ENCODE data around the gene HINT3. TPM values are rescaled to one million over a fixed set of nuclear protein-coding genes. Genes with fewer than 3 reads are reported as not detected.

Gene HINT3
- polyA plus RNA-seq, 1 donor (not counting 4 experiments of a cell fraction or from before 2014, with no cell fraction given) = 3.9 TPM

DNA sequence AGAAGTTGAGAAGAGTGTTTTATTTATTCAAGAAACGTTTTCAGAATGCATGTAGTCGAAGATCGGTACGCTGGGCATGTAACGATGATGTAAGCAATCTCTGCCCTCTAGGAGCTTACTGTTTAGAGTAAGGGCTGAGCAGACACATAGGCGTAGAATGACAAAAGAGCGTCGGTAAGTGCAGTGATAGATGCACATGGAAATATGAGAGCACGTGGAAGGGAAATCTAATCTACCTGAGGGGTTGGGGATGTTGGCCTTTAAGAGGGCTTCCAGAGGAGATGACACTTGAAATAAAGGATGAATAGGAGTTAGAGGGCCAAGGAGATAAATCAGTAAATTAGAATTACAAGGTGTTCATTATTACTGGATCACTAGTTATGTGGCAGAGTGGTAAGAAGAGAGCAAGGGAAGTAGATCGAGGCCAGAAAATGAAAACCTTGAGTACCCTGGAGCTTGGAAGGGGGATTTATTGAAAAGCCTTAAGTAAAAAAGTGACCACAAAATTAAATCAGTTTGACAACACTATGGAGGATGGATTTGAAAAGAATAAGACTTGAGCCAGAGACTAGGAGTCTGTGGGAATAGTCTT is 30.6 kb downstream of the HINT3 start:
- DNase-seq (ENCODE audit: low read depth, low spot score) (no peak), FAIRE-seq (no peak)
- Histone ChIP-seq H4K20me1 (ENCODE audit: control insufficient read depth, extremely low read depth, insufficient read depth, low read length) (peaks cover 3% of the 10 kb centered on the region), H3K79me2 (ENCODE audit: control insufficient read depth, insufficient read depth, low read length) (peaks cover 48% of the 10 kb centered on the region), H3K9ac (ENCODE audit: control insufficient read depth, extremely low read depth, insufficient read depth, low read length) (peak overlapping the region; percentile 96), H3K4me1 (ENCODE audit: control insufficient read depth, extremely low read depth, insufficient read depth, low read length) (peaks cover 24% of the 10 kb centered on the region), H3K9me3 (ENCODE audit: control insufficient read depth, low read depth, low read length) (no peaks in the 10 kb centered on the region), H3K4me2 (ENCODE audit: control insufficient read depth, extremely low read depth, insufficient read depth, low read depth, low read length) (peak overlapping the region; percentile 88), H2AFZ (ENCODE audit: control insufficient read depth, low read length) (peak overlapping the region; percentile 100), H3K4me3 (ENCODE audit: control insufficient read depth in 2 of 3, extremely low read depth in 1 of 3, insufficient read depth in 2 of 3, low read depth in 1 of 3, low read length in 3 of 3) (peak overlapping the region; percentile 74 to 98 (median 98)), H3K9me1 (ENCODE audit: control insufficient read depth, extremely low read depth, insufficient read depth, low read length) (peaks cover 2% of the 10 kb centered on the region), H3K27ac (ENCODE audit: control insufficient read depth, insufficient read depth, low read length) (peak overlapping the region; percentile 95), H3K36me3 (ENCODE audit: control insufficient read depth in 2 of 2, extremely low read depth in 1 of 2, insufficient read depth in 2 of 2, low read length in 2 of 2) (no peaks in the 10 kb centered on the region), H3K27me3 (ENCODE audit: control insufficient read depth, extremely low read depth, insufficient read depth, low read length) (no peaks in the 10 kb centered on the region)
- TF ChIP-seq, protein P1, sequence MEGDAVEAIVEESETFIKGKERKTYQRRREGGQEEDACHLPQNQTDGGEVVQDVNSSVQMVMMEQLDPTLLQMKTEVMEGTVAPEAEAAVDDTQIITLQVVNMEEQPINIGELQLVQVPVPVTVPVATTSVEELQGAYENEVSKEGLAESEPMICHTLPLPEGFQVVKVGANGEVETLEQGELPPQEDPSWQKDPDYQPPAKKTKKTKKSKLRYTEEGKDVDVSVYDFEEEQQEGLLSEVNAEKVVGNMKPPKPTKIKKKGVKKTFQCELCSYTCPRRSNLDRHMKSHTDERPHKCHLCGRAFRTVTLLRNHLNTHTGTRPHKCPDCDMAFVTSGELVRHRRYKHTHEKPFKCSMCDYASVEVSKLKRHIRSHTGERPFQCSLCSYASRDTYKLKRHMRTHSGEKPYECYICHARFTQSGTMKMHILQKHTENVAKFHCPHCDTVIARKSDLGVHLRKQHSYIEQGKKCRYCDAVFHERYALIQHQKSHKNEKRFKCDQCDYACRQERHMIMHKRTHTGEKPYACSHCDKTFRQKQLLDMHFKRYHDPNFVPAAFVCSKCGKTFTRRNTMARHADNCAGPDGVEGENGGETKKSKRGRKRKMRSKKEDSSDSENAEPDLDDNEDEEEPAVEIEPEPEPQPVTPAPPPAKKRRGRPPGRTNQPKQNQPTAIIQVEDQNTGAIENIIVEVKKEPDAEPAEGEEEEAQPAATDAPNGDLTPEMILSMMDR (optimal IDR thresholded peaks at IDR 0.05 in 1 of 3, IDR thresholded peaks at IDR 0.05 in 1 of 3, conservative IDR thresholded peaks at IDR 0.05 in 1 of 3; ENCODE audit: extremely low read depth in 1 of 3, insufficient read depth in 2 of 3, low read length in 3 of 3) = no peak
- TF ChIP-seq EZH2 (IDR thresholded peaks at IDR 0.05; ENCODE audit: low read length) = no peak
- dilution Hi-C loops (cut with MboI; ENCODE audit: extremely low pct_ligation_motif_present, low sequenced_read_pairs) = no loop called here

DNA sequence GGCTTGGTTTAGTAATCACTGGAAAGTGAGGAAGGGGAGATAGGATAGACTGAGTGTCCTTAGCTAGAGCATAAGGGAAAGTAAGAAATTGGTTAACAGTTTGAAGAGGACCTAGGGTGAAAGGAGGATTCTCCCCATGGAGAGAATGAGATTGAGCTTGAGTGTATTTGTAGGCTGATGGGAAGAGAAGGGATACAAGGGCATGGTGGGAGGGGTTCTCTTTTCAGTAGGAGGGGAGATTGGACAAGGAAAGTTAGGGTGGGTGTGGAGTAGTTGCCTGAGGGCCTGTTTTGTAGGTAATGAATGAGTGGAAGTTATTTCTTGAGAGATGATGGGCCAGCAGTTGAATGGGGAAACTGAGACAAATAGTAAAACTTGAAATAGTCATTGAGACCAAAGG is 31.7 kb downstream of the HINT3 start:
- Histone ChIP-seq H2AFZ (ENCODE audit: control insufficient read depth, low read length) (no peak overlapping the region), H3K4me1 (ENCODE audit: control insufficient read depth, extremely low read depth, insufficient read depth, low read length) (peaks cover 24% of the 10 kb centered on the region), H3K9me3 (ENCODE audit: control insufficient read depth, low read depth, low read length) (no peaks in the 10 kb centered on the region), H4K20me1 (ENCODE audit: control insufficient read depth, extremely low read depth, insufficient read depth, low read length) (peaks cover 3% of the 10 kb centered on the region), H3K4me3 (ENCODE audit: control insufficient read depth in 2 of 3, extremely low read depth in 1 of 3, insufficient read depth in 2 of 3, low read depth in 1 of 3, low read length in 3 of 3) (no peak overlapping the region), H3K9me1 (ENCODE audit: control insufficient read depth, extremely low read depth, insufficient read depth, low read length) (peaks cover 2% of the 10 kb centered on the region), H3K27ac (ENCODE audit: control insufficient read depth, insufficient read depth, low read length) (no peak overlapping the region), H3K4me2 (ENCODE audit: control insufficient read depth, extremely low read depth, insufficient read depth, low read depth, low read length) (peak overlapping the region; percentile 88), H3K27me3 (ENCODE audit: control insufficient read depth, extremely low read depth, insufficient read depth, low read length) (no peaks in the 10 kb centered on the region), H3K9ac (ENCODE audit: control insufficient read depth, extremely low read depth, insufficient read depth, low read length) (no peak overlapping the region), H3K79me2 (ENCODE audit: control insufficient read depth, insufficient read depth, low read length) (peaks cover 55% of the 10 kb centered on the region), H3K36me3 (ENCODE audit: control insufficient read depth in 2 of 2, extremely low read depth in 1 of 2, insufficient read depth in 2 of 2, low read length in 2 of 2) (no peaks in the 10 kb centered on the region)
- TF ChIP-seq, protein P1 (optimal IDR thresholded peaks at IDR 0.05 in 1 of 3, IDR thresholded peaks at IDR 0.05 in 1 of 3, conservative IDR thresholded peaks at IDR 0.05 in 1 of 3; ENCODE audit: extremely low read depth in 1 of 3, insufficient read depth in 2 of 3, low read length in 3 of 3) = no peak
- no peak for TF ChIP-seq EZH2 (IDR thresholded peaks at IDR 0.05; ENCODE audit: low read length)
- FAIRE-seq (no peak), DNase-seq (ENCODE audit: low read depth, low spot score) (no peak)
- dilution Hi-C loops (cut with MboI; ENCODE audit: extremely low pct_ligation_motif_present, low sequenced_read_pairs) = no loop called here

All from keratinocyte (primary cell).